GM10248 (cell line): ENCODE results near the gene SPTBN1.

Source experiments
- CTCF ChIA-PET: fragments of 300-600 bp; sonication (Branson Sonifier 250); formaldehyde crosslinking; extraction: SDS; loops from one replicate; lab custom pipeline; 2021; ENCODE audit warnings: antibody characterized with exemption; lab: Yijun Ruan, JAX
- POLR2A ChIA-PET: fragments of 350-650 bp; sonication (Branson Sonifier 250); formaldehyde crosslinking; extraction: SDS; loops from one replicate; lab custom pipeline; 2020; ENCODE audit warnings: antibody characterized with exemption; lab: Yijun Ruan, JAX
- DNase-seq: peaks from one replicate; pipeline ENCODE4 v3.0.0; 2012; ENCODE audit errors: extremely low spot score
- TF ChIP-seq, protein P1 (sequence below): IDR thresholded peaks from 2 replicates; pipeline ENCODE4 v1.5.1; 2012; ENCODE audit warnings: mild to moderate bottlenecking, low read depth; ENCODE audit errors: extremely low read depth, missing control alignments, control extremely low read depth

SPTBN1 gene

GRCh38 chr2:54584598-54584997 lies 128.5 kb downstream of the SPTBN1 start:
- ChIA-PET CTCF (interaction anchor here (1.1 to 2.3 kb wide), 3 partner anchors 8 to 120 kb away, joined by 3 to 8 read pairs (median 5); no protein-coding TSS in a partner anchor), POLR2A (interaction anchor here (1.0 kb wide), 1 partner anchor 12 kb away, joined by 3 read pairs; no protein-coding TSS in a partner anchor)
- TF ChIP-seq, protein P1, sequence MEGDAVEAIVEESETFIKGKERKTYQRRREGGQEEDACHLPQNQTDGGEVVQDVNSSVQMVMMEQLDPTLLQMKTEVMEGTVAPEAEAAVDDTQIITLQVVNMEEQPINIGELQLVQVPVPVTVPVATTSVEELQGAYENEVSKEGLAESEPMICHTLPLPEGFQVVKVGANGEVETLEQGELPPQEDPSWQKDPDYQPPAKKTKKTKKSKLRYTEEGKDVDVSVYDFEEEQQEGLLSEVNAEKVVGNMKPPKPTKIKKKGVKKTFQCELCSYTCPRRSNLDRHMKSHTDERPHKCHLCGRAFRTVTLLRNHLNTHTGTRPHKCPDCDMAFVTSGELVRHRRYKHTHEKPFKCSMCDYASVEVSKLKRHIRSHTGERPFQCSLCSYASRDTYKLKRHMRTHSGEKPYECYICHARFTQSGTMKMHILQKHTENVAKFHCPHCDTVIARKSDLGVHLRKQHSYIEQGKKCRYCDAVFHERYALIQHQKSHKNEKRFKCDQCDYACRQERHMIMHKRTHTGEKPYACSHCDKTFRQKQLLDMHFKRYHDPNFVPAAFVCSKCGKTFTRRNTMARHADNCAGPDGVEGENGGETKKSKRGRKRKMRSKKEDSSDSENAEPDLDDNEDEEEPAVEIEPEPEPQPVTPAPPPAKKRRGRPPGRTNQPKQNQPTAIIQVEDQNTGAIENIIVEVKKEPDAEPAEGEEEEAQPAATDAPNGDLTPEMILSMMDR, result no peak
- no peak for DNase-seq

DNA sequence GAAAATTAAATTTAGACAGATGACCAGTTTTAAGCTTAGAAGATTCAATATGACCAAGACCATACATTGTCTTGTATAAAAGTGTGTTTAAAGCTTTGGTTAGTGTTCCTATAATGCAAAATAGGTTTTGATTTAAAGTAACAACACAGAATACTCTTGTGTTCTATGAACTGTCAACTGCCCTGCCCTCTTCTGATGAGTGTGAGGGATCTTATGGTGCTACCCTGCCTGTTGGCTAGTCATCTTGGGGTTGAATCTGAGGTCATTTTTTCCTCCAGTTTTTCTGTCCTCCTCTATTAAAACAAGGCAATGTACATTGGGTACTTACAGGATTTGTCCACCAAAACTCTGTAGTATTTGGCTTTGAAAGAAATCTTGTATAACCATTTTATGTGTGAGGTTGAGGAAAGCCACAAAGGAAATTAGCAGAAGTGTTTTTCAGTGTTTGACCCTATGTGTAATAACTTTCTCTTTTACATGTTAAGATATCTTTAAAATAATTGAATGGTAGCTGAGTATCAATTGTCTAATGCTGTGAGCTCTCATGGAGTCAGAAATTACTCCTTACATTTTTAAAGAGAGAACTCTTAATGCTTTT lies 129.1 kb downstream of the SPTBN1 start:
- TF ChIP-seq, protein P1, result no peak
- ChIA-PET POLR2A (interaction anchor here (1.0 kb wide), 1 partner anchor 13 kb away, joined by 3 read pairs; no protein-coding TSS in a partner anchor), CTCF (interaction anchor here (1.1 to 2.3 kb wide), 3 partner anchors 9 to 120 kb away, joined by 3 to 8 read pairs (median 5); no protein-coding TSS in a partner anchor)
- DNase-seq, result no peak

DNA sequence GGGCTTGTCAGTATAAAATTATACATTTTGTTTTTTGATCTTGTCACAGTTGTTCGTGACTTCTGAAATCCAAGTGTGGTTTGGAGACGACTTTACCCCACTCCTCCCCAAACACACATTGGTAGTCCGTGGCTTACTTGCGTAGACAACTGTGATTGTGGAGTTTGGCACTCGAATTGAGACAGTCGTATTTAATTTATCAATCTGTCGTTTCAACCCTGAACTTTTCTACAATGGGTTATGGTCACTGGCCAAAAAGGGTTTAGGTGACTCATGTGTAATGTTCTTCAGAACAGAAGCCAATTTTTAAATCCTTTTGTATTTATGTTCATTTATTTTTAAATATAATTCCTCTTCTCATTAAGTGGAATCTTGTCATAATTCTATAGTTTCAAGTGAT lies 129.9 kb downstream of the SPTBN1 start:
- POLR2A ChIA-PET, result interaction anchor here (0.7 kb wide), 1 partner anchor 552 kb away, joined by 3 read pairs; no protein-coding TSS in a partner anchor
- DNase-seq, result no peak
- CTCF ChIA-PET, result interaction anchor here (0.7 to 2.4 kb wide), 5 partner anchors 11 to 119 kb away, joined by 3 to 9 read pairs (median 3); no protein-coding TSS in a partner anchor

DNA sequence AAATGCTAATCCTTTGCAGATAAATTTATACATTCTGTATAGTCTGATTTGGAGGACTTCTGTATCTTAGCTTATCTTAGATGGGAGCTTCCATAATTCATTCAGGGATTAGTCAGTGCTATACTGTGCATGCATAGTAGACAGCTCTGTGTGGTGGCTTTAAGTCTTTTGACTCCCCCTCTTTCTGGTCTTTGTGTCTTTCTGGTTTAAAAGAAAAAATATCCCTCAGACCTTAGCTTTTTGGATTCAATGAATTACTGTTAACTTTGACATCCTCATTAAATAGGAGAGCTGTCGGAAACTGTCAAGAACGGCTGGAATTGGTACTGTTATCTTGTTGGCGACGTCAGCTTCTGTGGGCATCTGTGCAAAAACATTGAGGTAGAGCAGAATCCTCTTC lies 130.4 kb downstream of the SPTBN1 start:
- TF ChIP-seq, protein P1, result no peak
- ChIA-PET POLR2A (interaction anchor here (0.7 kb wide), 1 partner anchor 552 kb away, joined by 3 read pairs; no protein-coding TSS in a partner anchor), CTCF (interaction anchor here (0.7 to 2.4 kb wide), 5 partner anchors 10 to 119 kb away, joined by 3 to 9 read pairs (median 3); no protein-coding TSS in a partner anchor)
- DNase-seq, result no peak

More for the DNA sequence above, 129.9 kb downstream of the SPTBN1 start:
- TF ChIP-seq, protein P1, result no peak

DNA sequence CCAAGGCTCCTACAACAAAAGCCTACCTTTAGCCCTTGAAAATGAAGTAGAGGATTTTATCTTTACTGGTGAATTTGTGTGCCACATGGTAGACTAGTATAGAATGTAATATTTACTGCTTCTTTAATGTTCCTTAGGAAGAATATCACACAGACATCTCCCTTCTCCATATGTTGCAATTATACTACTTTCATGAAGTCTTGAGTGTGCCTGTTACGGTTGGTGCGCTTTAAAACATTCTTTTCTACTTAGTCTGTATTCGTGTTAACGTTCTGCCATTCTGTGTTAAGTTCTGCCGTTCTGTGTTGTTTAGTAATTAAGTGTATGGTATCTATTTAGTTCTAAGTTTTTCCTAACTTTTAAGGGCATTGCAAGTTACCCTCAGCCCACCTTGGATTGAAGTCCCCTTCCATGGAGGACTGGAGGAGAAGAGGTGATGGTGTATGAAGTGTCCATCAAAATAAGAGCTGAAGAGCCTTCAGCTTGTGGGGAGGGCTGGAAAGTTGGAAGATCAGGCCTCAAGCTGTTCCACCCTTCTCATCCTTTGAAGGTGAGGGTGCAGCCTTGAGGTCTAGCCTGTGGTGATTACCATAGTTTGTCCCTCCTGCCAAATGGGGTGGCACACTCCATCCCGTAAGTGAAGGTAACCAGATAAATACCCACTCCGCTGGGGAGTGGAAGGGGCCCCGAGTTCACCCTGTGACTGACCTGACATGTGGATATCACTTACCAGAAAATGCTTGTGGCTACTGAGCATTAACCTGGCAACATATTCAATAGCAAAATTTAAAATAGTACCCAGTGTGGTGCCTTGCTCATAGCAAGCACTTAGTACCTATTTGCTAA lies 131.3 kb downstream of the SPTBN1 start:
- POLR2A ChIA-PET, result no interaction called here
- CTCF ChIA-PET, result interaction anchor here (0.9 to 2.4 kb wide), 4 partner anchors 9 to 118 kb away, joined by 3 to 9 read pairs (median 6); no protein-coding TSS in a partner anchor

More for the DNA sequence above, 131.3 kb downstream of the SPTBN1 start:
- no peak for DNase-seq
- TF ChIP-seq, protein P1, result no peak
